Measurements from ENCODE around the gene MLST8. TPM values are rescaled to one million over a fixed set of nuclear protein-coding genes. Genes with fewer than 3 reads are reported as not detected.
"Not testable (repeated sequence)": the region's sequence is repeated elsewhere in the genome, so short reads cannot be mapped to it uniquely, and the experiment has no call there.

MLST8 gene
- polyA plus RNA-seq, 3 donors from 2014 or later = 22.5 to 39.1 (median 36.9) TPM

GRCh38 chr16:2199621-2200139, 5.6 kb upstream of the MLST8 start:
- H3K27ac Mint-ChIP-seq = no peak overlapping the region
- H3K4me1 Mint-ChIP-seq = peaks cover 5 to 12% of the 10 kb centered on the region in 2 donors
- peaks cover 0 to 8% (median 0%) of the 10 kb centered on the region in 3 donors for H3K36me3 Mint-ChIP-seq
- no peak overlapping the region for H3K4me3 Mint-ChIP-seq
- H3K9me3 Mint-ChIP-seq = no peaks in the 10 kb centered on the region
- H3K27me3 Mint-ChIP-seq (ENCODE audit: low read depth in 3 of 3) = peaks cover 5 to 25% (median 12%) of the 10 kb centered on the region in 3 donors
- DNase-seq = no peak

- H3K36me3 Mint-ChIP-seq = peaks cover 0 to 8% (median 0%) of the 10 kb centered on the region in 3 donors
- no peak overlapping the region for H3K4me3 Mint-ChIP-seq
- H3K27me3 Mint-ChIP-seq (ENCODE audit: low read depth in 3 of 3) = peaks cover 7 to 23% (median 12%) of the 10 kb centered on the region in 3 donors
- peak overlapping the region in 1 of 6 donors; percentile 53 for H3K27ac Mint-ChIP-seq
- DNase-seq = no peak
- no peaks in the 10 kb centered on the region for H3K9me3 Mint-ChIP-seq
- peaks cover 7 to 13% of the 10 kb centered on the region in 2 donors for H3K4me1 Mint-ChIP-seq
These were observed 4.9 kb upstream of the MLST8 start for GRCh38 chr16:2200313-2200712.

DNA sequence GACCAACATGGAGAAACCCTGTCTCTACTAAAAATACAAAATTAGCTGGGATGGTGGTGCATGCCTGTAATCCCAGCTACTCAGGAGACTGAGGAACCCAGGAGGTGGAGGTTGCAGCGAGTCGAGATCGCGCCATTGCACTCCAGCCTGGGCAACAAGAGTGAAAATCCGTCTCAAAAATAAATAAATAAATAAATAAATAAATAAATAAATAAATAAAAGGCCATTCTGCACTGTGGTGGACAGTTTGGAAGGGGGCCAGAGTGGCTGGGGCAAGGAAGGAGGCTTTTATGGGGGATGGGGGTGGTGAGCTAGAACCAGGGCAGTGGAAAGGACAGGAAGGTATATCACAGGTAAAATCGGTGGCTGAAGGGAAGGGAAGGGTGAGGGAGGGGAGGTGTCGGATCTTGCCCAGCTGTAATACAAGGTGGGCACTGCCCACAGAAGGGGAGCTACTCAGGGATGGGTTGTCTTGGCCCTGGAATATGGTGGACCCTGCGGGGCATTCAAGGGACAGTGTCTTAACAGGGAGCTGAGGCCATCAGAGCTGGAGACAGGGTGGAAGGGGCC, 2.0 kb upstream of the MLST8 start:
- H3K4me1 Mint-ChIP-seq = peaks cover 19 to 23% of the 10 kb centered on the region in 2 donors
- peak overlapping the region; percentile 37 to 79 (median 60) for H3K4me3 Mint-ChIP-seq
- H3K9me3 Mint-ChIP-seq, H3K36me3 Mint-ChIP-seq, DNase-seq: not testable (repeated sequence)
- peak overlapping the region in 2 of 6 donors; percentile 30 to 45 for H3K27ac Mint-ChIP-seq
- H3K27me3 Mint-ChIP-seq (ENCODE audit: low read depth in 3 of 3) = peaks cover 9 to 16% (median 15%) of the 10 kb centered on the region in 3 donors

DNA sequence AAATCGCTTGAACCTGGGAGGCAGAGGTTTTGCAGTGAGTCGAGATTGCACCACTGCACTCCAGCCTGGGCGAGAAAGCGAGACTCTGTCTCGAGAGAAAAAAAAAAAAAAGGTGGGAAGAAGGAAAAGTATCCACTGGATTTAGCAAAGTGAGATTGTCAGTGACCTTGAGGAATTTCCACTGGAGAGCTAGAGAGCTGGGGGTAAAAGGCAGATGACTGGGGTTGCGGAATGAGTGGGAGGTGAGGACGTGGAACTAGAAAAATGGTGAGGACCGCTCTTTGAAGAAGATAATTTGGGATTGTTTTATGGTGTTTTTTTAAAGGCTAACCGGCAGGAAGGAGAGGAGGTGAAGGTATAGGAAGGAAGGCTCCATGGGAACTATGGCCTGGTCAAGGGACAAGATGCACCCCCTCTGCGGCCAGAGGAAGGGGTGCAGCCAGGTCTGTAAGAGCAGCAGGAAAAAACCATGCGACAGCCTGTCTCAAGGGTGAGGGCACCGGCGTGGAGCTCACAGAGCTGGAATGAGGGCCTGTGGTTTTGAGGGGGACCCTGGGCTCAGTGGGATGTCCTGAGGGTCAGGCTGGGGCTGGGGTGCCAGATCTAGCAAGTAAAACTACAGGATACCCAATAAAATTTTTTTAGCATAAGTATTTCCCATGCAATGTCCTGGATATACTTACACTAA, 694 bp upstream of the MLST8 start:
- peaks cover 19 to 21% of the 10 kb centered on the region in 2 donors for H3K4me1 Mint-ChIP-seq
- DNase-seq = peak in 1 of 3 donors; percentile 18
- H3K27ac Mint-ChIP-seq = peak overlapping the region; percentile 36 to 80 (median 78)
- peaks cover 7 to 11% (median 11%) of the 10 kb centered on the region in 3 donors for H3K27me3 Mint-ChIP-seq (ENCODE audit: low read depth in 3 of 3)
- H3K4me3 Mint-ChIP-seq = peak overlapping the region; percentile 66 to 80 (median 79)
- peaks cover 0 to 8% (median 6%) of the 10 kb centered on the region in 3 donors for H3K36me3 Mint-ChIP-seq
- H3K9me3 Mint-ChIP-seq = no peaks in the 10 kb centered on the region

GRCh38 chr16:2205967-2206313, 686 bp downstream of the MLST8 start:
- no peak for DNase-seq
- Mint-ChIP-seq H3K9me3 (no peaks in the 10 kb centered on the region), H3K27me3 (ENCODE audit: low read depth in 3 of 3) (peaks cover 7 to 11% (median 11%) of the 10 kb centered on the region in 3 donors), H3K27ac (peak overlapping the region in 5 of 6 donors; percentile 30 to 85 (median 79)), H3K4me3 (peak overlapping the region; percentile 71 to 79 (median 76)), H3K36me3 (peaks cover 0 to 6% (median 3%) of the 10 kb centered on the region in 3 donors), H3K4me1 (peaks cover 19 to 21% of the 10 kb centered on the region in 2 donors)

DNA sequence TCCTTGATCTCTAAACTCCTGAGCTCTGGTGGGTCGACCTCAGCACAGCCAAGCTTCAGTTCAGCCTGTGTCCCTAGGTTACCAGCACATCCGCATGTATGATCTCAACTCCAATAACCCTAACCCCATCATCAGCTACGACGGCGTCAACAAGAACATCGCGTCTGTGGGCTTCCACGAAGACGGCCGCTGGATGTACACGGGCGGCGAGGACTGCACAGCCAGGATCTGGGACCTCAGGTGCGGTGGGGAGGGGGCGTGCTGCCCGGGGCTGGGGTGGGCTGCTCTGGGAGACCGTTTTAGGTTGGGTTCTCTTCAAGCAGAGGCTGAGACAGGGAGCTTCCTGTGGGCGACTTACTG, 1.1 kb downstream of the MLST8 start:
- Mint-ChIP-seq H3K27me3 (ENCODE audit: low read depth in 3 of 3) (peaks cover 7 to 11% (median 10%) of the 10 kb centered on the region in 3 donors), H3K9me3 (no peaks in the 10 kb centered on the region), H3K4me3 (peak overlapping the region; percentile 71 to 79 (median 76)), H3K4me1 (peaks cover 19 to 21% of the 10 kb centered on the region in 2 donors), H3K36me3 (peaks cover 0 to 6% (median 3%) of the 10 kb centered on the region in 3 donors), H3K27ac (peak overlapping the region in 4 of 6 donors; percentile 71 to 85 (median 80))
- no peak for DNase-seq

DNA sequence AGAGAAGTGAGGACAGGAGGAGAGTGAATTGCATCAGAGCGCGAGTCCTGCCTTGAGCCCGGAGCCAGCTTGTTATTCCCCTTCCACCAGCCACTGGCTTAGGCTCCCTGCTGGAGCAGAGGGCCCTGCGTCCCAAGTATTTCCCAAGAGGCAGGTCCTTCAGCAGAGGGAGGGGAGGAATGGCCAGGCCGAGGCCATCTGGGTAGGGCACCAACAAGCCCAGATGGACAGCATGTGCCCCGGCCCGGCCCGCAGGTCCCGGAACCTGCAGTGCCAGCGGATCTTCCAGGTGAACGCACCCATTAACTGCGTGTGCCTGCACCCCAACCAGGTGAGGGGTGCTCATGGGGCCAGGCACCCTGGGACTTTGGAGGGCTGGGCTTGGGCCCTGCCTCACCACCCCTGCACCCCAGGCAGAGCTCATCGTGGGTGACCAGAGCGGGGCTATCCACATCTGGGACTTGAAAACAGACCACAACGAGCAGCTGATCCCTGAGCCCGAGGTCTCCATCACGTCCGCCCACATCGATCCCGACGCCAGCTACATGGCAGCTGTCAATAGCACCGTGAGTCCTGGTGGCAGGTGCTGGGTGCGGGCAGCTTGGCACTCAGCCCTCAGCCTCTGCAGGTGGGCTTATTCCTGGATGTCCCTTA, 1.7 kb downstream of the MLST8 start:
- Mint-ChIP-seq H3K36me3 (peaks cover 0 to 6% (median 3%) of the 10 kb centered on the region in 3 donors), H3K27ac (peak overlapping the region in 1 of 6 donors; percentile 71), H3K4me3 (peak overlapping the region in 4 of 5 donors; percentile 71 to 79 (median 76)), H3K9me3 (no peaks in the 10 kb centered on the region), H3K27me3 (ENCODE audit: low read depth in 3 of 3) (peaks cover 7 to 10% (median 9%) of the 10 kb centered on the region in 3 donors), H3K4me1 (peaks cover 19 to 21% of the 10 kb centered on the region in 2 donors)
- DNase-seq = no peak

DNA sequence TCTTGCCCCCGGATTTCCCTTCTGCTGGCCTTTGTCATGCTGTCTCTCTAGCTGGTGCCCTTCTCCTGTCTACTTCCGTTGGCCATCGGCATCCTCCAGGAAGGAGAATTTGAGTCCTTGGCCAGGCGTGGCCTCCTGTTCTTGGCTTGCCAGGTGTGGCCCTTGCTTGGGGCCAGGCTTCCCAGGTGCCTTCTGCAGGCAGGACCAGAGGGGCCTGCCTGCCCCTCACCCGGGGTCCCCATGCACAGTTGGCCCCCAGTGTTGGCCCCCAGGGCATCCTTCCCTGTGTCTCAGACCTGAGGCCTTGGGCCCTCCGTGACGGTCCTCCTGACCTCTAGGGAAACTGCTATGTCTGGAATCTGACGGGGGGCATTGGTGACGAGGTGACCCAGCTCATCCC, 2.6 kb downstream of the MLST8 start:
- H3K4me3 Mint-ChIP-seq = peak overlapping the region in 4 of 5 donors; percentile 44 to 73 (median 63)
- peaks cover 5 to 12% (median 7%) of the 10 kb centered on the region in 3 donors for H3K27me3 Mint-ChIP-seq (ENCODE audit: low read depth in 3 of 3)
- no peak for DNase-seq
- peaks cover 0 to 6% (median 0%) of the 10 kb centered on the region in 3 donors for H3K36me3 Mint-ChIP-seq
- peaks cover 22 to 26% of the 10 kb centered on the region in 2 donors for H3K4me1 Mint-ChIP-seq
- H3K9me3 Mint-ChIP-seq = no peaks in the 10 kb centered on the region
- H3K27ac Mint-ChIP-seq = peak overlapping the region in 5 of 6 donors; percentile 25 to 69 (median 62)

- H3K9me3 Mint-ChIP-seq = no peaks in the 10 kb centered on the region
- peaks cover 5 to 16% (median 7%) of the 10 kb centered on the region in 3 donors for H3K27me3 Mint-ChIP-seq (ENCODE audit: low read depth in 3 of 3)
- no peak overlapping the region for H3K27ac Mint-ChIP-seq
- peaks cover 26 to 29% of the 10 kb centered on the region in 2 donors for H3K4me1 Mint-ChIP-seq
- DNase-seq = no peak
- H3K36me3 Mint-ChIP-seq = peaks cover 0 to 6% (median 0%) of the 10 kb centered on the region in 3 donors
- H3K4me3 Mint-ChIP-seq = no peak overlapping the region
These were observed 3.1 kb downstream of the MLST8 start for GRCh38 chr16:2208308-2208707.

DNA sequence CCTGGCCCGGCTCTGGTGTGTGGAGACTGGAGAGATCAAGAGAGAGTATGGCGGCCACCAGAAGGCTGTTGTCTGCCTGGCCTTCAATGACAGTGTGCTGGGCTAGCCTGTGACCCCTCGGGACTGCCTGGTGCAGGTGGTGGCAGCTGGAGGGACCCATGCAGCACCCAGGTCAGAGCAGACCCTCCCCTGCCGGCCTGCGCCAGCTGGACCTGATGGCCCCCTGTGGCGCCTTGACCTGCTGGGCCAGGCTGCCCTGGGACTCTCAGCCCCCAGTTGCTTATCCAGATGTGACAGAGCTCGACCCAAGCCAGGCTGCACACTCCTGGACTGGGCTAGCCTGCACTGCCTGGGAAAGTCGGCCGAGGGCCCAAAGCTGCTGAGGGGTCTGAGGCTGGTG, 3.5 kb downstream of the MLST8 start:
- Mint-ChIP-seq H3K27ac (no peak overlapping the region), H3K4me3 (no peak overlapping the region), H3K36me3 (peaks cover 0 to 6% (median 0%) of the 10 kb centered on the region in 3 donors), H3K9me3 (no peaks in the 10 kb centered on the region), H3K27me3 (ENCODE audit: low read depth in 3 of 3) (peaks cover 2 to 17% (median 10%) of the 10 kb centered on the region in 3 donors), H3K4me1 (peaks cover 31% of the 10 kb centered on the region in 2 donors)
- DNase-seq = no peak

GRCh38 chr16:2209258-2210008, 4.2 kb downstream of the MLST8 start:
- H3K27ac Mint-ChIP-seq = no peak overlapping the region
- H3K36me3 Mint-ChIP-seq = peaks cover 0 to 6% (median 0%) of the 10 kb centered on the region in 3 donors
- peaks cover 2 to 17% (median 10%) of the 10 kb centered on the region in 3 donors for H3K27me3 Mint-ChIP-seq (ENCODE audit: low read depth in 3 of 3)
- no peak for DNase-seq
- no peaks in the 10 kb centered on the region for H3K9me3 Mint-ChIP-seq
- H3K4me1 Mint-ChIP-seq = peaks cover 29 to 30% of the 10 kb centered on the region in 2 donors
- H3K4me3 Mint-ChIP-seq = no peak overlapping the region

- H3K4me3 Mint-ChIP-seq = no peak overlapping the region
- no peak overlapping the region for H3K27ac Mint-ChIP-seq
- peaks cover 24% of the 10 kb centered on the region in 2 donors for H3K4me1 Mint-ChIP-seq
These were observed 4.7 kb downstream of the MLST8 start for GRCh38 chr16:2210009-2210332.

More at GRCh38 chr16:2210009-2210332, 4.7 kb downstream of the MLST8 start:
- no peak for DNase-seq
- Mint-ChIP-seq H3K36me3 (peaks cover 0 to 6% (median 0%) of the 10 kb centered on the region in 3 donors), H3K27me3 (ENCODE audit: low read depth in 3 of 3) (peaks cover 4 to 17% (median 12%) of the 10 kb centered on the region in 3 donors), H3K9me3 (no peaks in the 10 kb centered on the region)

Data from immature natural killer cell (primary cell).